Neural crest cell (in vitro differentiated cells): ENCODE measurements around the gene CYP1A1. TPM values are rescaled to one million over a fixed set of nuclear protein-coding genes. Genes with fewer than 3 reads are reported as not detected.
"Not testable (repeated sequence)": the region's sequence is repeated elsewhere in the genome, so short reads cannot be mapped to it uniquely, and the experiment has no call there.

ENCODE experiments used
- DNase-seq: peaks from one replicate; pipeline ENCODE4 v3.0.0; 2021; ENCODE audit warnings: low read depth, mixed read lengths, low spot score
- H3K27ac Mint-ChIP-seq: one replicate; pipeline ENCODE4 v1.8.0; 2021; ENCODE audit warnings: mild to moderate bottlenecking, mixed read lengths; ENCODE audit not compliant: unreplicated experiment
- H3K27me3 Mint-ChIP-seq: 2 replicates; pipeline ENCODE4 v1.8.0; 2021; ENCODE audit warnings: low read depth, mild to moderate bottlenecking, mixed read lengths
- H3K36me3 Mint-ChIP-seq: 2 replicates; pipeline ENCODE4 v1.8.0; 2021; ENCODE audit warnings: low read depth, mild to moderate bottlenecking, mixed read lengths
- H3K4me1 Mint-ChIP-seq: 2 replicates; pipeline ENCODE4 v1.8.0; 2021; ENCODE audit warnings: mixed read lengths
- H3K4me3 Mint-ChIP-seq: one replicate; pipeline ENCODE4 v1.8.0; 2021; ENCODE audit warnings: mild to moderate bottlenecking, mixed read lengths
- H3K9me3 Mint-ChIP-seq: 2 replicates; pipeline ENCODE4 v1.8.0; 2021; ENCODE audit warnings: mixed read lengths
- total RNA-seq: library from RNA; stranded (reverse); gene quantifications from 2 replicates; pipeline ENCODE4 v1.2.1, GENCODE V29; 2021
- TF ChIP-seq, protein P1 (sequence below): fragments of 200-600 bp; sonication (generic); conservative IDR thresholded peaks from 2 replicates; pipeline ENCODE4 v1.5.0; 2021; ENCODE audit warnings: antibody characterized with exemption, mild to moderate bottlenecking

Gene CYP1A1
- total RNA-seq, 1 donor from 2014 or later = 1.7 TPM

DNA sequence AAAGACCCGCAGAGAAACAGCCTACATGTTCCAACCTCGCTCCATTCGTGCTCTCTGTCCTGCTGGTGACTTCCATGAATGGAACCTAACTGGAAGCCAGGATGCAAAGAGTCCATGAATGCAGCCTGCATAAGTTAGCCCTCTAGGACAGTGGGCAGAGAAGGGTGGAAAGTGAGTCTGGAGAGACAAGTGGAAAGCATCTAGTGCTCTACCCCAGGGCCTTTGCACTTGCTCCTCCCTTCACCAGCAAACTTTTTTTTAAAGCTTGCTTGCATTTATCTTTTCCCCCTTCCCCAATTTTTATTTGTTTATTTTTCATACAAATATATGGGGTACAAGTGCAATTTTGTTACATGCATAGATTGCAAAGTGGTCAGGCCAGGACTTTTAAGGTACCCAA is 7.9 kb upstream of the CYP1A1 start:
- no peak overlapping the region for H3K27ac Mint-ChIP-seq
- TF ChIP-seq, protein P1, sequence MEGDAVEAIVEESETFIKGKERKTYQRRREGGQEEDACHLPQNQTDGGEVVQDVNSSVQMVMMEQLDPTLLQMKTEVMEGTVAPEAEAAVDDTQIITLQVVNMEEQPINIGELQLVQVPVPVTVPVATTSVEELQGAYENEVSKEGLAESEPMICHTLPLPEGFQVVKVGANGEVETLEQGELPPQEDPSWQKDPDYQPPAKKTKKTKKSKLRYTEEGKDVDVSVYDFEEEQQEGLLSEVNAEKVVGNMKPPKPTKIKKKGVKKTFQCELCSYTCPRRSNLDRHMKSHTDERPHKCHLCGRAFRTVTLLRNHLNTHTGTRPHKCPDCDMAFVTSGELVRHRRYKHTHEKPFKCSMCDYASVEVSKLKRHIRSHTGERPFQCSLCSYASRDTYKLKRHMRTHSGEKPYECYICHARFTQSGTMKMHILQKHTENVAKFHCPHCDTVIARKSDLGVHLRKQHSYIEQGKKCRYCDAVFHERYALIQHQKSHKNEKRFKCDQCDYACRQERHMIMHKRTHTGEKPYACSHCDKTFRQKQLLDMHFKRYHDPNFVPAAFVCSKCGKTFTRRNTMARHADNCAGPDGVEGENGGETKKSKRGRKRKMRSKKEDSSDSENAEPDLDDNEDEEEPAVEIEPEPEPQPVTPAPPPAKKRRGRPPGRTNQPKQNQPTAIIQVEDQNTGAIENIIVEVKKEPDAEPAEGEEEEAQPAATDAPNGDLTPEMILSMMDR = no peak
- H3K4me3 Mint-ChIP-seq = no peak overlapping the region
- peaks cover 2% of the 10 kb centered on the region for H3K36me3 Mint-ChIP-seq
- peaks cover 47% of the 10 kb centered on the region for H3K27me3 Mint-ChIP-seq
- H3K4me1 Mint-ChIP-seq = peaks cover 20% of the 10 kb centered on the region
- no peak for DNase-seq
- peaks cover 8% of the 10 kb centered on the region for H3K9me3 Mint-ChIP-seq

DNA sequence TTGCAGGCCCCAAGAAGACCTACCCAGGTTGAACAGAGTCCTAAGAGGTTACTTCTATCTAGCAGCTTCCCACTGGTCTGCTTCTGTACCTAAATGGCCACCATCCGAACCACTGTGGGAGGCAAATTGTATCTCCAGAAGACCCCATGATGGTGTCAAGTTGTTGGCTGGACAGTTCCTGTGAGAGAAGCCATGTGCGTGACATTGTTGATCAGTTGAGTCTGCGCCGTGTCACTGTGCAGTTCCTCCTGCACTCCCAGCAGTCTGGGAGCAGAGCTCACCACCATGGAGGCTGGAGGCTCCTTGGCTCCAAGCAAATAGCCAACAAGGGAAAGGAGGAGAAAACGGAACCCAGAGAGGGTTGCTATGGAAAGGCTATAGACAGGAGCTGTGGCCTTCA is 7.5 kb upstream of the CYP1A1 start:
- Mint-ChIP-seq H3K27me3 (peaks cover 44% of the 10 kb centered on the region), H3K4me3 (no peak overlapping the region), H3K36me3 (peaks cover 2% of the 10 kb centered on the region), H3K27ac (no peak overlapping the region), H3K9me3 (peaks cover 4% of the 10 kb centered on the region), H3K4me1 (peaks cover 20% of the 10 kb centered on the region)
- TF ChIP-seq, protein P1 = no peak
- DNase-seq = no peak

DNA sequence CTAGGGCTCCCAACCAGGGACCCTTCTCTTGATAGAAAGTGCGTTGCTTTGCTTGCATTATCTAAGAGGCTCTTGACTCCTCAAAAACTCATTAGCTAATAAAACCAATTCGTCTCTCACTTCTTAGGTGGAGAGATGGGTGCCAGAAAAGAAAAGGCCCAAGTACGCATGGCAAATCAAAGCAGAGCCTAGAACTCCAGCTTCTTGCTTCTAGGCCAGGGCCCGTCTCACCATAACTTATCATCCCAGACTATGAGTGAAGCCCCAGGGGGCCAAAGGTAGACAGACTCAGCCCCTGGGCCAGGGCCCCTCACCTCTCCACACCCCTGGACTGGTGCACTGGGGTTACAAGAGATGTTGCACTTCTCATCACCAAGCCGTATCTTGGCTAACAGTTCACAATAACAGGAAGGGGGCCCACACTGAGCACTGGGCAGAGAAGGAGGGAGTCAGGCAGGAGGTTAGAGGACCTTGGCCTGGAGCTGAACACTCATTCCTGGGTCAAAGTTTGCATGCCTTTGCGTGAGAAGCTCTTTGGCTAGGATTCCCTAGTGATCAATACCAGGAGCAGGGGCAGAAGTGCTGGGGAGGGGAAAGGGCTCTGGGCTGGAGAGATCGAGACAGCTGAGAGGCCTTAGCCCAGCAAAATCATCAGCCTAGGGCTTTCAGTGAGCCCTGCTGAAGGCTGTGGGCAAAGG is 5.4 kb upstream of the CYP1A1 start:
- H3K27ac Mint-ChIP-seq = peak overlapping the region; percentile 51
- peak overlapping the region; percentile 13 for H3K4me3 Mint-ChIP-seq

DNA sequence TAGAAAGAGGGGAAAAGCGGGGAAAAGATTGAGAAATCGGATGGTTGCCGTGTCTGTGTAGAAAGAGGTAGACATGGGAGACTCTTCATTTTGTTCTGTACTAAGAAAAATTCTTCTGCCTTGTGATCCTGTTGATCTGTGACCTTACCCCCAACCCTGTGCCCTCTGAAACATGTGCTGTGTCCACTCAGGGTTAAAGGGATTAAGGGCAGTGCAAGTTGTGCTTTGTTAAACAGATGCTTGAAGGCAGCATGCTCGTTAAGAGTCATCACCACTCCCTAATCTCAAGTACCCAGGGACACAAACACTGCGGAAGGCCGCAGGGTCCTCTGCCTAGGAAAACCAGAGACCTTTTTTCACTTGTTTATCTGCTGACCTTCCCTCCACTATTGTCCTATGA is 4.0 kb upstream of the CYP1A1 start:
- not testable (repeated sequence) for H3K4me3 Mint-ChIP-seq, H3K27ac Mint-ChIP-seq, H3K9me3 Mint-ChIP-seq, DNase-seq, H3K36me3 Mint-ChIP-seq
- H3K4me1 Mint-ChIP-seq = peaks cover 25% of the 10 kb centered on the region
- H3K27me3 Mint-ChIP-seq = peaks cover 22% of the 10 kb centered on the region

More for the DNA sequence above, 5.4 kb upstream of the CYP1A1 start:
- H3K27me3 Mint-ChIP-seq = peaks cover 35% of the 10 kb centered on the region
- no peak for DNase-seq
- peaks cover 2% of the 10 kb centered on the region for H3K36me3 Mint-ChIP-seq
- TF ChIP-seq, protein P1 = no peak
- peaks cover 17% of the 10 kb centered on the region for H3K4me1 Mint-ChIP-seq
- no peaks in the 10 kb centered on the region for H3K9me3 Mint-ChIP-seq

- H3K9me3 Mint-ChIP-seq, H3K36me3 Mint-ChIP-seq, H3K27ac Mint-ChIP-seq, H3K4me3 Mint-ChIP-seq, DNase-seq: not testable (repeated sequence)
- Mint-ChIP-seq H3K27me3 (peaks cover 16% of the 10 kb centered on the region), H3K4me1 (peaks cover 32% of the 10 kb centered on the region)
These were observed 3.4 kb upstream of the CYP1A1 start for GRCh38 chr15:74728699-74729098.

- Mint-ChIP-seq H3K27ac (no peak overlapping the region), H3K27me3 (peaks cover 14% of the 10 kb centered on the region), H3K36me3 (peaks cover 2% of the 10 kb centered on the region), H3K9me3 (no peaks in the 10 kb centered on the region), H3K4me1 (peaks cover 36% of the 10 kb centered on the region), H3K4me3 (no peak overlapping the region)
- TF ChIP-seq, protein P1 = no peak
- no peak for DNase-seq
These were observed 2.4 kb upstream of the CYP1A1 start for GRCh38 chr15:74727727-74728126.
